Measurements from ENCODE around the gene EPSTI1.

GRCh38 chr13:42981853-42982252 lies 10.2 kb downstream of the EPSTI1 start:
- TF ChIP-seq CTCF (IDR thresholded peaks at IDR 0.05) (no peak), POLR2A (IDR thresholded peaks at IDR 0.05) (no peak), EP300 (IDR thresholded peaks at IDR 0.05) (no peak), POLR2AphosphoS5 (IDR thresholded peaks at IDR 0.05) (no peak)
